K562 (cell line): ENCODE measurements around the gene MRPL28. TPM values are rescaled to one million over a fixed set of nuclear protein-coding genes. Genes with fewer than 3 reads are reported as not detected.

ENCODE experiments used
- ATAC-seq: fragments of 200-7000 bp; cut with Tn5 transposase; 3 replicates; pipeline ENCODE4 v1.9.1; 2020; ENCODE audit warnings: moderate library complexity
- BruUV-seq: library from RNA; stranded (reverse); fragments of 400-500 nt; replicated peaks from 2 replicates; lab custom pipeline; 2021; lab: Mats Ljungman, UMichigan
- CTCF ChIA-PET: fragments of 300-600 bp; formaldehyde crosslinking; extraction: SDS; loops from one replicate; lab custom pipeline; 2021; ENCODE audit warnings: low intra/inter-chr PET ratio; lab: Yijun Ruan, JAX
- POLR2A ChIA-PET: fragments of 300-600, 350-650 bp; sonication (Branson Sonifier 250); formaldehyde crosslinking; extraction: SDS; loops from one replicate; lab custom pipeline; 2021; ENCODE audit warnings: antibody characterized with exemption, inconsistent platforms; lab: Yijun Ruan, JAX
- DNase-seq, 4 experiments: peaks; one replicate each; pipeline versions ENCODE4 v3.0.0 to v3.0.0-alpha.2; 2011 to 2018; ENCODE audit warnings: low spot score in 3 of 4, mixed read lengths in 3 of 4; ENCODE audit errors: extremely low read depth in 1 of 4
- FAIRE-seq: peaks from 2 replicates; lab custom pipeline; 2011; peaks lifted over from hg19 to GRCh38; lab: Jason Lieb, UNC
- H2AFZ ChIP-seq: 2 replicates; pipeline ENCODE4 v1.6.0; 2011; ENCODE audit warnings: low read depth, low read length, control low read depth, inconsistent platforms
- H3K27ac ChIP-seq: fragments of 200-600 bp; 3 replicates; pipeline ENCODE4 v1.8.0; 2011; ENCODE audit warnings: low read depth, mild to moderate bottlenecking, control low read depth, inconsistent platforms, low read length, moderate library complexity, mixed read lengths; ENCODE audit errors: extremely low read depth
- H3K27me3 ChIP-seq, 2 experiments: fragments of 300-600 bp in 1 of 2; 2 replicates in 1 of 2; 3 replicates in 1 of 2; pipeline versions ENCODE4 v1.6.0 to v1.8.0; 2011; ENCODE audit warnings: inconsistent platforms in 2 of 2, low read length in 2 of 2, mild to moderate bottlenecking in 1 of 2, mixed read lengths in 1 of 2, moderate library complexity in 1 of 2; ENCODE audit not compliant: control insufficient read depth in 2 of 2, insufficient read depth in 2 of 2
- H3K36me3 ChIP-seq: fragments of 300-600 bp; 3 replicates; pipeline ENCODE4 v1.8.0; 2011; ENCODE audit warnings: mild to moderate bottlenecking, low read length, inconsistent platforms; ENCODE audit not compliant: control insufficient read depth, insufficient read depth
- H3K4me1 ChIP-seq, 2 experiments: fragments of 200-600 bp in 1 of 2; replicated peaks in 1 of 2; 2 replicates in 1 of 2; 3 replicates in 1 of 2; pipeline versions ENCODE4 v1.5.1 to v1.8.0; 2011; ENCODE audit warnings: inconsistent platforms in 2 of 2, low read length in 2 of 2, mild to moderate bottlenecking in 1 of 2, mixed read lengths in 1 of 2, moderate library complexity in 1 of 2; ENCODE audit not compliant: control insufficient read depth in 2 of 2, insufficient read depth in 2 of 2
- H3K4me2 ChIP-seq: 2 replicates; pipeline ENCODE4 v1.6.1; 2011; ENCODE audit warnings: low read length, control low read depth, inconsistent platforms, mixed read lengths; ENCODE audit not compliant: insufficient read depth
- H3K4me3 ChIP-seq: fragments of 200-600 bp; sonication (generic), shearing (Covaris generic); 2 replicates; pipeline ENCODE4 v1.5.1; 2016; ENCODE audit warnings: control low read depth, inconsistent platforms
- H3K79me2 ChIP-seq: fragments of 200-600 bp; 3 replicates; pipeline ENCODE4 v1.8.0; 2011; ENCODE audit warnings: low read length, inconsistent platforms; ENCODE audit not compliant: control insufficient read depth, insufficient read depth
- H3K9ac ChIP-seq, 2 experiments: 2 replicates each; pipeline versions ENCODE4 v1.6.0 to v1.6.1; 2011; ENCODE audit warnings: low read depth in 2 of 2, low read length in 2 of 2, control low read depth in 1 of 2, inconsistent platforms in 1 of 2, mild to moderate bottlenecking in 1 of 2, mixed read lengths in 1 of 2; ENCODE audit not compliant: insufficient read depth in 1 of 2
- H3K9me1 ChIP-seq: one replicate; pipeline ENCODE4 v1.6.0; 2011; ENCODE audit warnings: inconsistent platforms, mild to moderate bottlenecking, low read length, moderate library complexity; ENCODE audit not compliant: control insufficient read depth, insufficient read depth
- H3K9me3 ChIP-seq: replicated peaks from 2 replicates; pipeline ENCODE4 v1.5.1; 2011; ENCODE audit warnings: low read depth, low read length, inconsistent platforms; ENCODE audit not compliant: control insufficient read depth, insufficient read depth
- H4K20me1 ChIP-seq: replicated peaks from 2 replicates; pipeline ENCODE4 v1.6.1; 2011; ENCODE audit warnings: low read length, inconsistent platforms, mixed read lengths; ENCODE audit not compliant: control insufficient read depth, insufficient read depth
- ATF1 ChIP-seq, 2 experiments: fragments of 450-650 bp in 1 of 2; IDR thresholded peaks; 2 replicates each; pipeline ENCODE4 v1.6.1; 2016; ENCODE audit warnings: missing compliant biosample characterization in 1 of 2, missing genetic modification characterization in 1 of 2
- CREM ChIP-seq: IDR thresholded peaks from 2 replicates; pipeline ENCODE4 v1.6.1; 2014; ENCODE audit warnings: antibody characterized with exemption, low read depth
- POLR2G ChIP-seq: fragments of 200-400 bp; formaldehyde crosslinking; IDR thresholded peaks from 2 replicates; pipeline ENCODE4 v1.6.1; 2017; ENCODE audit warnings: low read depth, mild to moderate bottlenecking, antibody characterized with exemption, low read length, moderate library complexity
- TAF15 ChIP-seq: fragments of 200-400 bp; formaldehyde crosslinking; IDR thresholded peaks from 2 replicates; pipeline ENCODE4 v1.6.1; 2017; ENCODE audit warnings: mild to moderate bottlenecking, low read depth, low read length, moderate library complexity
- VEZF1 ChIP-seq: fragments of 200-800 bp; sonication (Bioruptor generic); IDR thresholded peaks from 2 replicates; pipeline ENCODE4 v1.6.1; 2017; ENCODE audit warnings: missing genetic modification characterization, missing compliant biosample characterization
- ZNF184 ChIP-seq: sonication (generic); formaldehyde crosslinking; IDR thresholded peaks from 2 replicates; pipeline ENCODE4 v1.5.0; 2020; ENCODE audit warnings: missing genetic modification reagents
- ZNF740 ChIP-seq, 3 experiments: fragments of 200-800 bp in 1 of 3; sonication (Bioruptor generic) in 1 of 3; sonication (generic) in 1 of 3; formaldehyde crosslinking in 1 of 3; IDR thresholded peaks; 2 replicates each; pipeline versions ENCODE4 v1.6.1 to v1.8.0; 2016 to 2022; ENCODE audit warnings: mild to moderate bottlenecking in 2 of 3, missing compliant biosample characterization in 2 of 3, missing genetic modification characterization in 2 of 3, missing genetic modification reagents in 1 of 3
- ZNF75A ChIP-seq: fragments of 450-650 bp; formaldehyde crosslinking; IDR thresholded peaks from 2 replicates; pipeline ENCODE4 v1.4.0; 2020; ENCODE audit warnings: mild to moderate bottlenecking
- WGBS: fragments of 100-300 bp; shearing (Covaris generic); methylation state at CpG from one replicate; pipeline ENCODE4 v1.1.6; 2016; ENCODE audit warnings: low coverage, mixed read lengths; ENCODE audit not compliant: insufficient coverage; ENCODE audit errors: missing lambda C conversion rate; 5-methylcytosine and 5-hydroxymethylcytosine counted together
- in situ Hi-C: fragments of 300-500 bp; cut with MboI; formaldehyde crosslinking; loops from 4 replicates; pipeline ENCODE4 v1.15.0; 2018; ENCODE audit warnings: inconsistent platforms, mixed read lengths
- intact Hi-C: fragments of 100-400 bp; cut with micrococcal nuclease; formaldehyde crosslinking; loops from 2 replicates; pipeline ENCODE4 v1.14.2; 2022
- polyA plus RNA-seq, 8 experiments: library from polyadenylated mRNA; depleted of rRNA in 4 of 8; stranded (reverse) in 5 of 8; unstranded in 3 of 8; fragments of >200 nt; fragmentation: Nextera tagmentation in 2 of 8; fragmentation: Illumina TruSeq in 1 of 8; extraction: Ambion mirVana in 2 of 8; extraction: Trizol in 1 of 8; gene quantifications; 2 replicates each; pipeline versions ENCODE4 v1.2.1 to v1.2.3, GENCODE V29; 2011 to 2014; ENCODE audit warnings: inconsistent platforms in 1 of 8, missing spikeins in 1 of 8
- total RNA-seq, 7 experiments: library from RNA; depleted of rRNA in 6 of 7; stranded (reverse); fragments of >200 nt in 6 of 7; fragmentation: Illumina TruSeq in 2 of 7; extraction: Trizol in 2 of 7; gene quantifications; 2 replicates each; pipeline versions ENCODE4 v1.2.1 to v1.2.3, GENCODE V29; 2011 to 2021; ENCODE audit warnings: low replicate concordance in 1 of 7

The MRPL28 gene
- total and polyA plus RNA-seq, 9 of the 15 experiments (the other 6 are each of a cell fraction or from before 2014, with no cell fraction given), result 2.5 to 323 (median 175) TPM

GRCh38 chr16:372302-372983 lies 2.1 kb upstream of the MRPL28 start:
- Histone ChIP-seq H3K4me2 (no peak overlapping the region), H3K79me2 (peaks cover 13% of the 10 kb centered on the region), H3K9me3 (no peaks in the 10 kb centered on the region), H2AFZ (no peak overlapping the region), H3K4me3 (no peak overlapping the region), H3K9ac (peak overlapping the region in 1 of 2 experiments; percentile 92; a peak in 1 of 4 replicates), H4K20me1 (no peaks in the 10 kb centered on the region), H3K36me3 (peaks cover 83% of the 10 kb centered on the region; the same call in 2 of the 3 replicates), H3K27me3 (no peaks in the 10 kb centered on the region), H3K4me1 (peaks cover 9 to 65% of the 10 kb centered on the region in 2 experiments), H3K9me1 (peaks cover 5% of the 10 kb centered on the region), H3K27ac (no peak overlapping the region)
- TF ChIP-seq ZNF75A (CRISPR knock-in tag) (no peak), POLR2G (peak; percentile 14; the same call in 1 of the 2 replicates)
- POLR2A ChIA-PET, result no interaction called here
- no TSS peak for BruUV-seq
- no peak for ATAC-seq
- FAIRE-seq, result no peak
- CTCF ChIA-PET, result no interaction called here
- DNase-seq, result no peak
- intact Hi-C loops (no loop called here), in situ Hi-C loops (no loop called here)
- 86% methylated on average over 15 of the region's 19 CpGs for WGBS

DNA sequence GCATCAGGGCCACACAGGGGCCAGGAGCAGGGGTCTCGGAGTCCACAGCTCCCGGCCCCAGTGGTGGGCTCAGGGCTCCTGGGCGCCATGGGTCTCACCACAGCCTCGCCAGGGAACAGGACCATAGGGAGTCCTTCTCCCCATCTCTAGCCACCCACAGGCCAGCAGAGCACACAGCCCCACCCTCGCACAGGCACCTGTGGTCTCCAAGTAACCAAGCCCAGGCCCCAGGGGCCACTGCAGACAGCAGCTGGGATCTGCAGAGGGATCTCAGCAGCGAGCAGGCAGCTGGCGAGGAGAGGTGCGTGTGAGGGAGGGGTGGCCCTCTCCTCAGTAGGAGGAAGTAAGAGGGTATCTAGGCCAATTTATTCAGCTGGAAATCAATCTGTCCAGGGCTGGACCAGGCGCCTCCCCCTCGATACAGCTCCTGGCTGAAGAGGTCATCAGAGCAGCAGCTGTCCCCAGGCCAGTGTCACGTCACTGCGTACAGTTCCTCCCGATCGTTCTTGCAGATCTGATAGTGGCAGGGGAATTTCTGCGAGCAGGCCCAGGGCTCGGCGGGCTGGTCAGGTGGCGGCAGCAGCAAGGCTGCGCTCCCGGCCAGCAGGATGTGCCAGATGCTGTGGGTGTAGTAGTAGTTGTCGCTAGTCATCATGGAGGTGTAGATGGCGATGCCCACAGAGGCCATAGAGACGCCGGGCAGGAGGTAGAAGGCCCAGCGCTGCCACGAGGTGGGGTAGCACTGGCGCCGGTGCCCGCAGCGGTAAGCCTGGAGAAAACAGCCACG lies 1.4 kb upstream of the MRPL28 start:
- in situ Hi-C loops, result no loop called here
- CTCF ChIA-PET, result interaction anchor here (0.6 kb wide), 1 partner anchor 27 kb away, joined by 3 read pairs; no protein-coding TSS in a partner anchor
- Histone ChIP-seq H3K9me3 (no peaks in the 10 kb centered on the region), H3K9me1 (peaks cover 5% of the 10 kb centered on the region), H4K20me1 (no peaks in the 10 kb centered on the region), H3K79me2 (peaks cover 13% of the 10 kb centered on the region), H3K4me1 (peaks cover 9 to 69% of the 10 kb centered on the region in 2 experiments), H2AFZ (no peak overlapping the region), H3K4me3 (no peak overlapping the region), H3K4me2 (no peak overlapping the region), H3K36me3 (peaks cover 83% of the 10 kb centered on the region; the same call in 2 of the 3 replicates), H3K27me3 (no peaks in the 10 kb centered on the region), H3K27ac (no peak overlapping the region), H3K9ac (peak overlapping the region in 1 of 2 experiments; percentile 92; a peak in 2 of 4 replicates)
- no peak for FAIRE-seq
- POLR2A ChIA-PET, result interaction anchor here (1.1 to 1.3 kb wide), 2 partner anchors 10 to 19 kb away, joined by 5 read pairs; partner anchors contain the start of genes AXIN1 and PGAP6
- 70% methylated on average over 30 of the region's 31 CpGs for WGBS
- no peak for ATAC-seq
- no peak for DNase-seq
- intact Hi-C loops, result no loop called here
- no TSS peak for BruUV-seq
- TF ChIP-seq CREM (peak; percentile 48), TAF15 (no peak), ZNF184 (CRISPR knock-in tag) (no peak), ATF1 (CRISPR knock-in tag; IDR thresholded peaks at IDR 0.05) (no peak), ATF1 (tag; IDR thresholded peaks at IDR 0.05) (peak; percentile 15; the same call in 1 of the 2 replicates), VEZF1 (CRISPR knock-in tag) (0 out of 2 replicates have a peak, but pooled peaks have one; percentile 20), POLR2G (peak; percentile 13; the same call in 1 of the 2 replicates), ZNF740 (CRISPR knock-in tag; IDR thresholded peaks at IDR 0.05) (no peak), ZNF740 (tag; IDR thresholded peaks at IDR 0.05) (no peak)
